GM18505 (cell line): ENCODE results near the gene UBE2D1.

ENCODE experiments used
- ATAC-seq: cut with Tn5 transposase; IDR thresholded peaks from one replicate; pipeline ENCODE4 v1.9.1; 2021; ENCODE audit not compliant: unreplicated experiment
- POLR2A ChIP-seq: IDR thresholded peaks from 4 replicates; pipeline ENCODE4 v1.6.1; 2011; ENCODE audit warnings: borderline replicate concordance; ENCODE audit not compliant: insufficient read depth, insufficient read length; ENCODE audit errors: extremely low read depth

UBE2D1 gene

DNA sequence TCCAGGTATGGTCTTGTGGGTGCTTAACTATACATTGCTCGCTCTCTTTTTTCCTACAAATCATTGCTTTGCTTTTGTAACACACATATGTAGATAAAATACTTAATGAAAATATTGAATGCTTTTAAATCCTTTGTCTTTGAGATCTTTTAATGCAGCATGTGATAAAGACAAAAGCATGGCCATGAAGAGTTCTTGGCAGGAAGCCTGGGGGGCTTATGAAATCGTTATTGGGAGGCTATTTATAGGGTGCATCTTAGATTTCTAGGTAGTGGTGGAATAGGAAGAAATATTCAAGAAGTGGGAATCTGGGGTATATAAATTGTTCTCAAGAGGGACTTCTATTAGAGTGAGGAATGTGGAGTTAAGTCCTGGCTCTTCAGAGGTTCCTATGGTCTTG, 21.9 kb downstream of the UBE2D1 start:
- no peak for TF ChIP-seq POLR2A
- no peak for ATAC-seq

DNA sequence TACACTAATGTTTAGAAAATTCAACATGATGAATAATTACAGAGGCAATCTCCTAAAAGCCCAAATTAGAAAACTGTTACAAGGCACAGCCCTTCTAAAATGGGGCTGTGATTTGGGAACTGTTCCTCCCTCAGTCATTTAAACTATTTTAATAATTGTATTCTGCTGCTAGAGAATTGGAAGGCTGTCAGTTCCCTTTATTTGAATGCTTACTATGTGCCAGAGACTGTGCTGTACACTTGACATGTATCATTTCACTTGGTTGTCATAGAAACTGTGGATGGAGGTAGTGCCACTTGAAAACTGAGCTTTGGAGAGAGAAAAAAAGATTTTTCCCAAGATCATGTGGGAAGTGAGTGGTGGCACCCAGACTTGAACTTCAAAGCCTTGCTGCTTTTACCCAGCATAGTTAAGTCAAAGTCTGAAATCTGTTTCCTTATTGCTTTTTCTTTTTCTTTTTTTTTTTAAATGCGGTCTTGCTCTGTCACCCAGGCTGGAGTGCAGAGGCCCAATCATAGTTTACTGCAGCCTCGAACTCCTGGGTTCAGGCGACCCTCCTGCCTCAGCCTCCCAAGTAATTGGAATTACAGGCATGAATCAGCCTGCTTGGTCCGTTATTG, 23.6 kb downstream of the UBE2D1 start:
- no peak for ATAC-seq
- TF ChIP-seq POLR2A = no peak

DNA sequence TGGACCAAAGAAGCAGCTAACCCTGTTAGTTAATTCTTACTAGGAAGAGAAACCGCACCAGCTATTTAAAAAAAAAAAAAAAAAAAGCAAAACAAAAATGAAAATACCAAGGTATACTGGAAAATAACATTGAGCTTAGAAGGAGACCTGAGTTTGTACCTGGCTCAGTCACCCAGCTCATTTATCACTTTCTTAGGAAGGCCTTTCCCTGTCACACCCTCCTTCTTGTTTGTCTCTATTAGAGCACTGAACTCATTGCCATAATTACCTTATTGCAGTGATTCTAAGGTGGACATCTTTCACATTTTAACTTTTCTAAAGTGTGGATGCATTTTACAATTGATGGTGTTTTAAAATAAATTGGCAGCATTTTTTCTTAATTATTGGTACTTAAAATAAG, 24.1 kb downstream of the UBE2D1 start:
- TF ChIP-seq POLR2A = no peak
- ATAC-seq = no peak

DNA sequence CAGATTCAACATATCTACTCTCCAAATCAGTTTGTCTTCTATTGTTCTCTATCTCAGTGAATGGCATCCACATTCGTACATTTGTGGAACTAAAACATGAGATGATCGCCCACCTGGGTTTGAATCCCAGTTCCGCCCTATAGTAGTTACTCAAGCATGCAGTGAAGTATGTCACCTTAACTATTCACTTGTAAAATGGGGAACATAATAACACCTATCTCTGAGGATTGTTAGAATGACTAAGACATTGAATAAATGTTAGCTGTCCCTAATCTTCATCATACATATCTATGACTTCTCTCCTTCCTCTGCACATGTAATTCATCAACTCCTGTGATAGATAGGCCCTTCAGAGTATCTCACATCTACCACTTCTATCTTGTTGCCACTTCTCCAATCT, 24.7 kb downstream of the UBE2D1 start:
- ATAC-seq = no peak
- TF ChIP-seq POLR2A = no peak

DNA sequence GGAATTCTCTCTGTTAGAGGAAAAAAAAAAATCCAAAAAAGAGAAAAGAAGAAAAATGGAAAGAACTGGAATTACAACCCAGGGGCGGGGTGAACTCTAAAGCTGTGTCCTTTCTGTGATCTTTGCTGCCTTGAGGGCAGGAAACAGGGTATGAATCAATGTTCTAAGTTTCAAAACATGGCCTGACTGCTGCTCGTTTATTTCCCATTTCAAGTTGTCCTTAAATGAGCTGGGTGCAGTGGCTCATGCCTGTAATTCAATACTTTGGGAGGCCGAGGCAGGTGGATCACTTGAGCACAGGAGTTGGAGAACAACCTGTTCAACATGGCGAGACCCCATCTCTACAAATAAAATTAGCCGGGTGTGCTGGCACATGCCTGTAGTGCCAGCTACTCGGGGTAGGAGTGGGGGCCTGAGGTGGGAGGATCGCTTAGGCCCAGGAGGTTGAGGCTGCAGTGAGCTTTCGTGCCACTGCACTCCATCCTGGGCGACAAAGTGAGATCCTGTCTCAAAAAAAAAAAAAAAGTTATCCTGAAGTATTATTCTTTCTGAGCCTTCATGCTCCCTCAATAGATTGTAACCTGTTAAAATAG, 25.7 kb downstream of the UBE2D1 start:
- no peak for ATAC-seq
- TF ChIP-seq POLR2A = no peak

DNA sequence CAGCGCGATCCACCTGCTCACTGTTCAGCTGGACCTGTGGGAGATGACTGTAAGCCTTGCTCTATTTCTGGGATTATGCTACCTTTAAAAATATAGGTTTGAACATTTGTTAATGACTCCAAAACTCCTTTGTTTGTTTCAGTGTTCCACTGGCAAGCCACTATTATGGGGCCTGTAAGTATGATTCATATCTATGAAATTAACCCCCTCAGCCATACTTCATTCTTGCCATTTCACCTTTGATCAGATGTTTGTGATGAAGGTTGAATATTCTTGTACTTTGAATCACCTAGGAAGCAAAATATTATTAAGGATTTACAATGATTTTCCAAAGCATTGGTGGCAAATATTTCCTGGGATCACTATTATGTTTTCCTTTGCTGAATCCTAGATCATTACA, 26.5 kb downstream of the UBE2D1 start:
- ATAC-seq = no peak
- no peak for TF ChIP-seq POLR2A

DNA sequence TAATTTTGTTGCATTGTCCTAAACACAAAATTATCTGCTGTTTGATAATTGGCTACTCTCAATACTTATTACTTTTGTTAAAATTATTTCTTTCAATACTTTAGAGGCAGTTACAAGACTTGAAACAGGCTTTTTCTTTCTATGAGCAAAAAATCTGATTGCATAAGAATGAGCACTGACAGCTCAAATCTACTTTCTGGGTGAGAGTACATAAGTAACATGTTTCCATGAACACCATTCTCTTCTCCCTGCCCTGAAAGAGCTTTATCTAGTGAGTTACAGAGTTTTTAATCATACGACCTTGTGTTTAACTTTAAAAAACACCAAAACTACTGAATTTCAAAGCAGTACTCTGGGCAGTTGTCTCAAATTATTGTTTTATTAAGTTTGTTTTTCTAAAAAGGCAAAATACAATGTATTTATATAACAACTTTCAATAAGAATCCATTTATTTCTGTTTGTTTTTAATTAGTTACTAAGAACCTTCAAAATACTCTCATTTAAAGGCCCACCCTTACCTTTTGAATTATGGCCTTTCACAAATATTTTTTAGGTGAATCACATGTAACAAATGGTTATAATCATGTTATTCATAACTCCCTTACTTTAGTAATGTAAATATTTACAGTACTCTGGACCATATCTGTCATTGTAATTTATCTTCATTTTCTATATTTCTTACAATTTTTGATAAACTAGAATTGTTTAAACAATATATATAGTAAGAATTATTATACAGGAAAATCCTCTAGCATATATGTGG, 27.4 kb downstream of the UBE2D1 start:
- no peak for TF ChIP-seq POLR2A
- no peak for ATAC-seq

DNA sequence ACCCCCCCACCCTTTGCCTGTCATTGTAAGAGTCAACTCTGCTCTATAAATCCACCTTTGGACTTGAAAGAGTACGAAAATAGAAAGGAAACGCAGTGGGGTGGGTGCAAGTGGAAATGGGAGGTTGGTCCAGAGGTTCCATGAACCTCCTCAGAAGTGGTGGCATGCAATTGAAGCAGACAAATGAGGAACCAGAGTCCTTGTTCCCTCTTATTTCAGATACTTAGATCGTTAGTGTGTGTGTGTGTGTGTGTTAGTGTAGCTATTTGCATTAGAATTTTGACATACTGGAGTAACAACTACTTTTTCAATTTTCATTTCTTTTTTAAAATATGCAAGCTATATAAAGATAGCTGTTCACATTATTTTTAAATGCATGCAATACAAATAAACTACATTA, 32.3 kb downstream of the UBE2D1 start:
- no peak for ATAC-seq
- TF ChIP-seq POLR2A = no peak

DNA sequence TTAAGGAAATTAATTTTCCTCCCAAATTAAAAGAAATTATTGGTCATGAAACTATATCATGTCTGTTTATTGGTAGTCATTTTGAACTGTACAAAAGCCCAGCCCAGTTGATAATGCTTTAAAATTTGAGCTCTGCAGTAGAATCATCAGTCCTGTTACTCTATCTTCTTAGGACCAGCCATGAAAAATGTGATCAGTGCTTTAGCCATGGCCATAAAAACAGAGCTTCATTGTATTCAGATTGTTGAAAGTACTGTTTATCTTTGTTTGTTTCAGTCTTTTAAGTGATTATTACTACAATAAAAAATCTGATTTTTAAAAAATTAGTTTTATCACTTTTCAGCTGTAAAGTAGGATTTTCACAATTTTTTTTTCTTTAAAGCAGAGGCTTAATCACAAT, 36.7 kb downstream of the UBE2D1 start:
- no peak for TF ChIP-seq POLR2A

DNA sequence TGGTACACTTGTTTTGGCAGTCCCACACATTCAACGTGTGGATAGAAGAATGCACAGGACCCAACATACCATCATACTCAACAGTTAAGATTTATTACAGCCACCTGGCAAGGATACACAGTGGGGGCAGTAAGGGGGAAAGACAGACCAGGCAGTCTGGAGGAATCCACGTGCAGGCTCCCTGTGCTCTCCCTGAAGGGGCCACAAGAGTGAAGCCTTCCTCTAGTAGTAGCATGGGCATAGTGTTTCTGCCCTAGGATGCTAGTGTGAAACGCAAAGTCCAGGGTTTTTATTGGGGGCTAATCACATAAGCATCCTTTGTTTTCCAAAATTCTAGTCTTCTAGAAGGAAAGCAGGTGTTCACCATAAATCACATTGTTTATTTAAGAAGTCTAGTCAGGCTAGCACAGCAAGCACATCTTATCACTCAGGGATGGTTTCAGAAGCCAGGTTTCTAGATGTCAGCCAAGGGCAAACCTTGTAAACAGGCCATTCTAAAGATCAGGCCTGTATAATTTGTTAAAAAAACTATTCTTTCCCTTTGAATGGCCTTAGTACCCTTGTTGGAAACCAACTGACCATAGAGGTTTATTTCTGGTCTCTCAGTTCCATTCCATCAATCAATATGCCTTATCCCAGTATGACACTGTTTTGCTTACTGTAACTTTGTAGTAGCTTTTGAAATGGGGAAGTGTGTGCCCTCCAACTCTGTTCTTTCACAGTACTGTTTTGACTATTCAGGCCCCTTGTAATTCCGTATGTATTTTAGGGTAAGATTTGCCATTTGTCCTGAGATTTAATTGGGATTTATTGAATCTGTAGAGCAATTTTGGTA, 38.0 kb downstream of the UBE2D1 start:
- TF ChIP-seq POLR2A = no peak
- ATAC-seq = peak; percentile 85

More for the DNA sequence above, 36.7 kb downstream of the UBE2D1 start:
- ATAC-seq = no peak

DNA sequence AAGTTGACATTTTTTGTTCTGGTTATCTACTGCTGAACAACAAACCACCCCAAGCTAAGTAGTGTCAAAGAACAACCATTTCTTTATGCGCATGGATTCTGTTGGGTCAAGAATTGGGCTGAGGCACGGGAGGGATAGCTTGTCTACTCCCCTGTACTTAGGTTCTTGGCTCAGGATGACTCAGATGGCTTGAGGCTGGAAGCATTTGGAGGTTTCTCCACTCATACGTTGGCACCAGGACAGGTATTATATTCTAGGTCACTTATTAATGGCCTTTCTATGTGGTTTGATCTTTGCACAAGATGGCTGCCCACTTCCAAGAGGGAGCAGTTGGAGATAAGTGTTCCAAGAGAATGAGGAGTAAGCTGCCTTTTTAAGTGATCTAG, 38.6 kb downstream of the UBE2D1 start:
- ATAC-seq = peak; percentile 17
- TF ChIP-seq POLR2A = no peak

DNA sequence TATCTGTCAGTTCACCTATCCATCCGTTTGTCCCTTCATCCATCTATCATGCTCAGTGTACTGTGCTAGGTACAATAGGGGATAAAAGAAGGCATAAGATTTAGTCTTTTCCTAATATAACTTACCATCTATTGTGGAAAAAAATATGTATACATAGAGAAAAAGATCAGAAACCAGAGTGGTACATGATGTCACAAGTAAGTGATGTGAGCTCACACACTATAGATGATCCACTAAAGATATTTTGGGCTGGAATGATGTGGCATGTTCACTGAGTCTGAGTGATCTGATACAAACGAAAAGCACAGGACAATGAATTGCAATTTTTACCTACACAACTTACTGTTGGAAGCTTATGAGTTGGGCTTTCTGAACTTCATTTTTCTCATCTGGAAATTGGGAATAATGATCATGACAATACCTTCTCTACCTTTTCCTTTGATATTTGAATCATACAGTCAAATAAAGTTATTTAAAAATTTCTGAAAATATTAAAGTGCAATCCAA, 47.7 kb downstream of the UBE2D1 start:
- TF ChIP-seq POLR2A = no peak
- ATAC-seq = no peak

DNA sequence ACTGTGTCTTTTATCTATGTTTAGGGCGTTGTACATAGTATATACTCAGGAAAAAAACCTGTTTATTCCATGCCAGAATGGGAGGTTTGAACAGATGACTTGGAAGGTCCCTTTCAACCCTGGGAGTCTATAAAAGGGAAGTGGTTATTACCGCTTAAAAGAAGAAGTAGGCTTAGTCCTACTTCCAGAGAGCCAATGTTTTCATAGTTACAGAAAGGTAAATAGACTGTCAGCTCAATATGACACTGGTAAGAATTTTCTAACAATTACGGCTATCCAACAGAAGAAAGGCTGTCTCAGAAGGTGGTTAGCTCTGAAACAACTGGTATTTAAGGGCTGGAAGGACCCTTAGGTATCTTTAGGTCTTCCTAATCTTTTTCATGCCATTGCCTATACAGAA, 49.3 kb downstream of the UBE2D1 start:
- peak; percentile 53 for ATAC-seq
- no peak for TF ChIP-seq POLR2A

DNA sequence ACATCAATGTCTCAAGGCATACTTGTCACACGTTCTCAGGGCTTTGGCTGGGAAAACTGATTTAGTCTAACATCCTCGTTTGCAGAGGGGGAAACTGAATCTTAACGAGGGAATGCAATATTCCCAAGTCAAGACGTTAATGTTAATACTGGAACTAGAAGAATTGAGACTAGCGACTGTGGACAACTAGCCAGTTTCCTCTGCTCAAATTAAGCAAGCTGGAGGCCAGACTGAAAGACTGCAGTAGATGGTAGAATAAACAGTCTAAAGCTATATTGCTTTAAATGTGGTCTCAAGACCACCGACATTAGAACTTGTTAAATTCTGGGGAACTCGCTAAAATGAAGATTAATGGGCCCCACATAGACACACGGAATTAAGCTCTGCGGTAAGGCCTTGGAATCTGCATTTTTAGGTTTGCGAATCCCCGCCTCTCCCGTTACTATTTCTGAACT, 49.8 kb downstream of the UBE2D1 start:
- no peak for ATAC-seq
- no peak for TF ChIP-seq POLR2A
